Endothelial cell of umbilical vein (primary cell): ENCODE results near the gene ARPIN. TPM values are rescaled to one million over a fixed set of nuclear protein-coding genes. Genes with fewer than 3 reads are reported as not detected.

Experiments
- BruUV-seq: library from RNA; stranded (reverse); fragments of 400-500 nt; replicated peaks from 2 replicates; lab custom pipeline; 2021; lab: Mats Ljungman, UMichigan
- CTCF ChIA-PET: fragments of 300-600, 350-600 bp; sonication (Branson Sonifier 250); formaldehyde crosslinking; loops from one replicate; lab custom pipeline; 2021; ENCODE audit warnings: antibody characterized with exemption, inconsistent platforms; lab: Charles Lee
- POLR2A ChIA-PET: fragments of 300-600, 350-600 bp; sonication (Branson Sonifier 250); formaldehyde crosslinking; loops from one replicate; lab custom pipeline; 2021; ENCODE audit warnings: antibody characterized with exemption, inconsistent platforms; lab: Charles Lee
- DNase-seq: peaks from one replicate; pipeline ENCODE4 v3.0.0-alpha.2; 2011; ENCODE audit warnings: low read depth, low spot score
- FAIRE-seq: peaks from 2 replicates; lab custom pipeline; 2011; peaks lifted over from hg19 to GRCh38; lab: Jason Lieb, UNC
- H2AFZ ChIP-seq: 2 replicates; pipeline ENCODE4 v1.6.0; 2012; ENCODE audit warnings: low read depth, low read length, control low read depth, inconsistent platforms
- H3K27ac ChIP-seq: 2 replicates; pipeline ENCODE4 v1.5.1; 2011; ENCODE audit warnings: low read depth, mild to moderate bottlenecking, control low read depth, low read length, moderate library complexity; ENCODE audit not compliant: insufficient read depth
- H3K27me3 ChIP-seq, 2 experiments: 2 replicates each; pipeline versions ENCODE4 v1.6.0 to v1.6.1; 2011; ENCODE audit warnings: low read length in 2 of 2, mixed read lengths in 1 of 2; ENCODE audit not compliant: control insufficient read depth in 2 of 2, insufficient read depth in 2 of 2
- H3K36me3 ChIP-seq, 2 experiments: 2 replicates in 1 of 2; 3 replicates in 1 of 2; pipeline ENCODE4 v1.5.1; 2011; ENCODE audit warnings: low read length in 2 of 2, mild to moderate bottlenecking in 1 of 2, moderate library complexity in 1 of 2; ENCODE audit not compliant: control insufficient read depth in 2 of 2, insufficient read depth in 2 of 2; ENCODE audit errors: extremely low read depth in 1 of 2
- H3K4me1 ChIP-seq: 3 replicates; pipeline ENCODE4 v1.5.1; 2011; ENCODE audit warnings: mild to moderate bottlenecking, low read length; ENCODE audit not compliant: control insufficient read depth, insufficient read depth; ENCODE audit errors: extremely low read depth
- H3K4me2 ChIP-seq: 2 replicates; pipeline ENCODE4 v1.6.1; 2011; ENCODE audit warnings: low read length, control low read depth, mixed read lengths; ENCODE audit not compliant: insufficient read depth
- H3K4me3 ChIP-seq, 3 experiments: fragments of 200-600 bp in 1 of 3; sonication (generic), shearing (Covaris generic) in 1 of 3; replicated peaks in 1 of 3; 2 replicates each; pipeline ENCODE4 v1.5.1; 2011 to 2016; ENCODE audit warnings: control low read depth in 3 of 3, low read length in 3 of 3, mild to moderate bottlenecking in 2 of 3, inconsistent platforms in 1 of 3, low read depth in 1 of 3, moderate library complexity in 1 of 3; ENCODE audit not compliant: insufficient read depth in 1 of 3
- H3K79me2 ChIP-seq: 2 replicates; pipeline ENCODE4 v1.6.0; 2012; ENCODE audit warnings: low read length, inconsistent platforms; ENCODE audit not compliant: control insufficient read depth, insufficient read depth
- H3K9ac ChIP-seq: replicated peaks from 2 replicates; pipeline ENCODE3; 2011; ENCODE audit warnings: low read length, control low read depth; ENCODE audit not compliant: insufficient read depth; ENCODE audit errors: extremely low read depth
- H3K9me1 ChIP-seq: replicated peaks from 3 replicates; pipeline ENCODE4 v1.6.0; 2011; ENCODE audit warnings: mild to moderate bottlenecking, low read length; ENCODE audit not compliant: control insufficient read depth, insufficient read depth; ENCODE audit errors: extremely low read depth
- H3K9me3 ChIP-seq: replicated peaks from 2 replicates; pipeline ENCODE4 v1.5.1; 2012; ENCODE audit warnings: low read length, inconsistent platforms; ENCODE audit not compliant: control insufficient read depth, insufficient read depth
- H4K20me1 ChIP-seq: replicated peaks from 2 replicates; pipeline ENCODE3; 2011; ENCODE audit warnings: mild to moderate bottlenecking, low read length; ENCODE audit not compliant: control insufficient read depth, insufficient read depth; ENCODE audit errors: extremely low read depth
- EZH2 ChIP-seq: IDR thresholded peaks from 2 replicates; pipeline ENCODE4 v1.6.1; 2012; ENCODE audit warnings: borderline replicate concordance, low read depth, mild to moderate bottlenecking, moderate library complexity, low read length, inconsistent platforms; ENCODE audit not compliant: severe bottlenecking
- FOS ChIP-seq: IDR thresholded peaks from 2 replicates; pipeline ENCODE4 v1.6.1; 2011; ENCODE audit warnings: mild to moderate bottlenecking, low read length, moderate library complexity, borderline replicate concordance; ENCODE audit not compliant: insufficient read depth
- GATA2 ChIP-seq: IDR thresholded peaks from 2 replicates; pipeline ENCODE4 v1.7.0; 2011; ENCODE audit warnings: low read depth, mild to moderate bottlenecking, moderate library complexity, mixed read lengths, low read length; ENCODE audit not compliant: insufficient read length, insufficient read depth
- JUN ChIP-seq: IDR thresholded peaks from 2 replicates; pipeline ENCODE4 v1.6.1; 2011; ENCODE audit warnings: borderline replicate concordance, low read depth; ENCODE audit not compliant: insufficient read length, insufficient read depth
- MYC ChIP-seq: IDR thresholded peaks from one replicate; pipeline ENCODE4 v1.6.1; 2011; ENCODE audit warnings: mild to moderate bottlenecking, low read depth, low read length
- POLR2A ChIP-seq: IDR thresholded peaks from 2 replicates; pipeline ENCODE4 v1.6.1; 2012; ENCODE audit warnings: low read depth, mild to moderate bottlenecking, control low read depth, low read length
- POLR2AphosphoS5 ChIP-seq: IDR thresholded peaks from 2 replicates; pipeline ENCODE4 v1.6.1; 2012; ENCODE audit warnings: low read depth, mild to moderate bottlenecking, control low read depth, low read length, moderate library complexity; ENCODE audit not compliant: insufficient read depth
- dilution Hi-C: fragments of 300-500 bp; cut with MboI; formaldehyde crosslinking; loops from one replicate; pipeline ENCODE4 v1.15.0; 2019; ENCODE audit warnings: low sequenced_read_pairs; ENCODE audit not compliant: extremely low pct_ligation_motif_present
- intact Hi-C: fragments of 100-400 bp; cut with micrococcal nuclease; formaldehyde crosslinking; loops from one replicate; pipeline ENCODE4 v1.10.0; 2022
- polyA plus RNA-seq, 4 experiments: library from polyadenylated mRNA; depleted of rRNA in 3 of 4; stranded (reverse) in 3 of 4; unstranded in 1 of 4; fragments of >200 nt; gene quantifications; 2 replicates each; pipeline versions ENCODE4 v1.2.1 to v1.2.3, GENCODE V29; 2011 to 2012; ENCODE audit warnings: missing spikeins in 1 of 4
- total RNA-seq: library from RNA; stranded (reverse); gene quantifications from 2 replicates; pipeline ENCODE4 v1.2.3, GENCODE V29; 2021
- TF ChIP-seq, protein P1 (sequence below): IDR thresholded peaks from 2 replicates; pipeline ENCODE4 v1.6.1; 2011; ENCODE audit not compliant: insufficient read depth, insufficient read length
- TF ChIP-seq, protein P2 (sequence below), 2 donors: IDR thresholded peaks; 1 replicate in 1 of 2; 2 replicates in 1 of 2; pipeline ENCODE4 v1.5.1; 2011; ENCODE audit warnings: low read length in 2 of 2, mild to moderate bottlenecking in 2 of 2, moderate library complexity in 2 of 2, control low read depth in 1 of 2, inconsistent platforms in 1 of 2, low read depth in 1 of 2; ENCODE audit not compliant: insufficient read depth in 1 of 2; ENCODE audit errors: extremely low read depth in 1 of 2

The ARPIN gene
- total and polyA plus RNA-seq, 2 donors (not counting 3 experiments of a cell fraction or from before 2014, with no cell fraction given) = 13.0 to 23.3 TPM

DNA sequence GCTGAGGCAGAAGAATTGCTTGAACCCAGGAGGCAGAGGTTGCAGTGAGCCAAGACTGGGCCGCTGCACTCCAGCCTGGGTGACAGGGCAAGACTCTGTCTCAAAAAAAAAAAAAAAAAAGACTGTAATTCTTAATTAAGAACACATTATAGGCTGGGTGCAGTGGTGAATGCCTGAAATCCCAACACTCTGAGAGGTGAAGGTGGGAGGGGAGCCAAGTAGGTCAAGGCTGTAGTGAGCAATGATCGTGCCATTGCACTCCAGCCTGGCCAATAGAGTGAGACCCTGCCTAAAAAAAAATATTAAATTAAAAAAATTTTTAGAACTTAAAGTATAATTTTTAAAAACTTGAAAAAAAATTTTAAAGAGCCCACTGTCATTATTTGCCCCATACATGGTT lies 13.4 kb upstream of the ARPIN start:
- no TSS peak for BruUV-seq

More for the DNA sequence above, 13.4 kb upstream of the ARPIN start:
- intact Hi-C loops (loop anchor here (1.0 kb wide), 1 partner anchor 23 kb away; no protein-coding TSS in a partner anchor), dilution Hi-C loops (no loop called here)
- H2AFZ ChIP-seq = no peak overlapping the region
- no peaks in the 10 kb centered on the region for H3K9me1 ChIP-seq
- TF ChIP-seq EZH2 = no peak
- TF ChIP-seq POLR2AphosphoS5 = no peak
- no peak for TF ChIP-seq JUN
- TF ChIP-seq POLR2A = no peak
- TF ChIP-seq, protein P1, sequence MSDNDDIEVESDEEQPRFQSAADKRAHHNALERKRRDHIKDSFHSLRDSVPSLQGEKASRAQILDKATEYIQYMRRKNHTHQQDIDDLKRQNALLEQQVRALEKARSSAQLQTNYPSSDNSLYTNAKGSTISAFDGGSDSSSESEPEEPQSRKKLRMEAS = no peak
- no peak for TF ChIP-seq MYC
- TF ChIP-seq GATA2 = no peak
- no peak for TF ChIP-seq FOS
- TF ChIP-seq, protein P2, sequence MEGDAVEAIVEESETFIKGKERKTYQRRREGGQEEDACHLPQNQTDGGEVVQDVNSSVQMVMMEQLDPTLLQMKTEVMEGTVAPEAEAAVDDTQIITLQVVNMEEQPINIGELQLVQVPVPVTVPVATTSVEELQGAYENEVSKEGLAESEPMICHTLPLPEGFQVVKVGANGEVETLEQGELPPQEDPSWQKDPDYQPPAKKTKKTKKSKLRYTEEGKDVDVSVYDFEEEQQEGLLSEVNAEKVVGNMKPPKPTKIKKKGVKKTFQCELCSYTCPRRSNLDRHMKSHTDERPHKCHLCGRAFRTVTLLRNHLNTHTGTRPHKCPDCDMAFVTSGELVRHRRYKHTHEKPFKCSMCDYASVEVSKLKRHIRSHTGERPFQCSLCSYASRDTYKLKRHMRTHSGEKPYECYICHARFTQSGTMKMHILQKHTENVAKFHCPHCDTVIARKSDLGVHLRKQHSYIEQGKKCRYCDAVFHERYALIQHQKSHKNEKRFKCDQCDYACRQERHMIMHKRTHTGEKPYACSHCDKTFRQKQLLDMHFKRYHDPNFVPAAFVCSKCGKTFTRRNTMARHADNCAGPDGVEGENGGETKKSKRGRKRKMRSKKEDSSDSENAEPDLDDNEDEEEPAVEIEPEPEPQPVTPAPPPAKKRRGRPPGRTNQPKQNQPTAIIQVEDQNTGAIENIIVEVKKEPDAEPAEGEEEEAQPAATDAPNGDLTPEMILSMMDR (IDR thresholded peaks at IDR 0.05; ENCODE audit: extremely low read depth in 1 of 2, insufficient read depth in 1 of 2, low read depth in 1 of 2, low read length in 2 of 2) = no peak
- no peak for DNase-seq
- no peak overlapping the region for H3K9ac ChIP-seq
- FAIRE-seq = no peak
- peaks cover 0 to 3% of the 10 kb centered on the region in 2 experiments for H3K27me3 ChIP-seq
- H3K27ac ChIP-seq = no peak overlapping the region
- no peak overlapping the region for H3K4me3 ChIP-seq
- no peaks in the 10 kb centered on the region for H4K20me1 ChIP-seq
- H3K36me3 ChIP-seq = no peaks in the 10 kb centered on the region
- no peaks in the 10 kb centered on the region for H3K4me1 ChIP-seq
- no peak overlapping the region for H3K4me2 ChIP-seq
- no peaks in the 10 kb centered on the region for H3K9me3 ChIP-seq
- ChIA-PET POLR2A (no interaction called here), CTCF (no interaction called here)
- H3K79me2 ChIP-seq = no peaks in the 10 kb centered on the region
